CD14-positive monocyte (primary cell): ENCODE results near the gene MLN. TPM values are rescaled to one million over a fixed set of nuclear protein-coding genes. Genes with fewer than 3 reads are reported as not detected.

Source experiments
- DNase-seq, 3 donors: peaks; one replicate each; pipeline ENCODE4 v3.0.0-alpha.2; 2011 to 2022
- H2AFZ ChIP-seq: 2 replicates; pipeline ENCODE4 v1.6.0; 2012; ENCODE audit warnings: mild to moderate bottlenecking, low read depth, low read length, inconsistent platforms; ENCODE audit not compliant: insufficient read depth, poor library complexity, severe bottlenecking
- H3K27ac ChIP-seq, 2 donors: 1 replicate in 1 of 2; 2 replicates in 1 of 2; pipeline ENCODE4 v1.5.1; 2012 to 2013; ENCODE audit warnings: low read length in 2 of 2, control low read depth in 1 of 2, inconsistent platforms in 1 of 2, low read depth in 1 of 2, mild to moderate bottlenecking in 1 of 2
- H3K27me3 ChIP-seq, 2 donors: one replicate each; pipeline versions ENCODE4 v1.6.0 to v1.6.1; 2011 to 2013; ENCODE audit warnings: low read length in 2 of 2; ENCODE audit not compliant: control insufficient read depth in 2 of 2, insufficient read depth in 2 of 2
- H3K36me3 ChIP-seq, 2 donors: replicated peaks in 1 of 2; 1 replicate in 1 of 2; 2 replicates in 1 of 2; pipeline versions ENCODE4 v1.5.1 to v1.6.1; 2012 to 2013; ENCODE audit warnings: low read length in 2 of 2, control low read depth in 1 of 2, inconsistent platforms in 1 of 2, mild to moderate bottlenecking in 1 of 2; ENCODE audit not compliant: insufficient read depth in 2 of 2, control insufficient read depth in 1 of 2
- H3K4me1 ChIP-seq, 2 donors: 1 replicate in 1 of 2; 2 replicates in 1 of 2; pipeline versions ENCODE4 v1.5.1 to v1.6.1; 2012 to 2013; ENCODE audit warnings: low read length in 2 of 2, control low read depth in 1 of 2, inconsistent platforms in 1 of 2, mild to moderate bottlenecking in 1 of 2, moderate library complexity in 1 of 2; ENCODE audit not compliant: insufficient read depth in 2 of 2, control insufficient read depth in 1 of 2
- H3K4me2 ChIP-seq: replicated peaks from 2 replicates; pipeline ENCODE3; 2012; ENCODE audit warnings: low read length, moderate library complexity, mild to moderate bottlenecking; ENCODE audit not compliant: poor library complexity, severe bottlenecking; ENCODE audit errors: extremely low read depth
- H3K4me3 ChIP-seq, 3 experiments: fragments of 200-600 bp in 1 of 3; sonication (generic) in 1 of 3; replicated peaks in 1 of 3; 1 replicate in 2 of 3; 2 replicates in 1 of 3; pipeline ENCODE4 v1.5.1; 2011 to 2013; ENCODE audit warnings: low read length in 3 of 3, mild to moderate bottlenecking in 3 of 3, control low read depth in 2 of 3, low read depth in 2 of 3, inconsistent platforms in 1 of 3, moderate library complexity in 1 of 3
- H3K79me2 ChIP-seq: 2 replicates; pipeline ENCODE4 v1.6.0; 2012; ENCODE audit warnings: mild to moderate bottlenecking, control low read depth, inconsistent platforms, low read length, moderate library complexity; ENCODE audit not compliant: insufficient read depth
- H3K9ac ChIP-seq: 2 replicates; pipeline ENCODE4 v1.6.0; 2017; ENCODE audit warnings: low read length, mild to moderate bottlenecking; ENCODE audit not compliant: insufficient read depth, poor library complexity, severe bottlenecking
- H3K9me3 ChIP-seq, 2 donors: replicated peaks in 1 of 2; 1 replicate in 1 of 2; 2 replicates in 1 of 2; pipeline versions ENCODE4 v1.5.1 to v1.6.1; 2012 to 2013; ENCODE audit warnings: low read length in 2 of 2, control low read depth in 1 of 2; ENCODE audit not compliant: control insufficient read depth in 1 of 2, insufficient read depth in 1 of 2
- H4K20me1 ChIP-seq: 2 replicates; pipeline ENCODE4 v1.6.0; 2012; ENCODE audit warnings: mild to moderate bottlenecking, low read length, control low read depth, moderate library complexity; ENCODE audit not compliant: insufficient read depth
- H3K27ac Mint-ChIP-seq, 7 donors: one replicate each; pipeline ENCODE4 v1.8.0; 2020; ENCODE audit warnings: mild to moderate bottlenecking in 7 of 7, mixed read lengths in 7 of 7, moderate library complexity in 6 of 7, inconsistent platforms in 2 of 7
- H3K27me3 Mint-ChIP-seq, 3 donors: one replicate each; pipeline ENCODE4 v1.8.0; 2021 to 2022; ENCODE audit warnings: low read depth in 3 of 3, mild to moderate bottlenecking in 3 of 3, mixed read lengths in 3 of 3, moderate library complexity in 3 of 3, inconsistent platforms in 1 of 3
- H3K36me3 Mint-ChIP-seq, 2 donors: one replicate each; pipeline ENCODE4 v1.8.0; 2020; ENCODE audit warnings: mixed read lengths in 2 of 2, inconsistent platforms in 1 of 2, mild to moderate bottlenecking in 1 of 2
- H3K4me1 Mint-ChIP-seq: one replicate; pipeline ENCODE4 v1.8.0; 2020; ENCODE audit warnings: mild to moderate bottlenecking, mixed read lengths
- H3K4me3 Mint-ChIP-seq, 2 donors: one replicate each; pipeline ENCODE4 v1.8.0; 2020; ENCODE audit warnings: mild to moderate bottlenecking in 2 of 2, mixed read lengths in 2 of 2, moderate library complexity in 1 of 2
- H3K9me3 Mint-ChIP-seq, 7 donors: one replicate each; pipeline ENCODE4 v1.8.0; 2020 to 2022; ENCODE audit warnings: mixed read lengths in 7 of 7, mild to moderate bottlenecking in 6 of 7, moderate library complexity in 6 of 7, inconsistent platforms in 2 of 7
- WGBS: methylation state at CpG from one replicate; pipeline ENCODE4 v1.1.5; 2013; ENCODE audit warnings: missing lambda C conversion rate; ENCODE audit not compliant: insufficient coverage; 5-methylcytosine and 5-hydroxymethylcytosine counted together
- intact Hi-C, 2 donors: fragments of 100-400 bp; cut with micrococcal nuclease; formaldehyde crosslinking; loops; one replicate each; pipeline versions ENCODE4 v1.15.0 to v1.15.1; 2023
- polyA plus RNA-seq, 3 donors: library from polyadenylated mRNA; depleted of rRNA in 1 of 3; unstranded in 2 of 3; stranded (reverse) in 1 of 3; fragments of 300-500 nt in 2 of 3; fragments of >200 nt in 1 of 3; fragmentation: Illumina TruSeq in 2 of 3; gene quantifications; 1 replicate in 2 of 3; 2 replicates in 1 of 3; pipeline ENCODE4 v1.2.3, GENCODE V29; 2012 to 2021
- TF ChIP-seq, protein P1 (sequence below): fragments of 200-600 bp; IDR thresholded peaks from one replicate; pipeline ENCODE4 v1.8.0; 2022; ENCODE audit warnings: antibody characterized with exemption, mild to moderate bottlenecking

Gene MLN
- polyA plus RNA-seq, 3 donors = not detected

DNA sequence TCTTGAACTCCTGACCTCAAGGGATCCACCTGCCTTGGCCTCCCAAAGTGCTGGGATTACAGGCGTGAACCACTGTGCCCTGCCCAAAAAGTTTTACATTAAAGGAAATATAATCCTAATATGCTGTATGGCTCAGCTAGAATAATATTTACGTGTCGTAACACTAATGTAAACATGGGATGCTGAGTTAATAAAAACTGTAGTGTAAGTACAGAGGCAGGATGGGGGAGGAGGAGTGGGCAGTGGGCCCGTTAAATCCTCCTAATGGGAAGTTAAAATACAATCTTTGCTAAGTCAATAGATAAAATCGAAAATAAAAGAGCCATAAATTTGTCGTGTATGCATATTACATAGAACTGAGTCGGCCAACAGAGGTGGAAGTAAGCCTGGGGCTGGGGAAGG, 45.0 kb downstream of the MLN start:
- no peak overlapping the region for H3K4me3 Mint-ChIP-seq
- Histone ChIP-seq H3K9ac (no peak overlapping the region), H3K27me3 (no peaks in the 10 kb centered on the region), H2AFZ (no peak overlapping the region), H3K36me3 (no peaks in the 10 kb centered on the region), H3K79me2 (no peaks in the 10 kb centered on the region), H3K4me1 (no peaks in the 10 kb centered on the region), H4K20me1 (no peaks in the 10 kb centered on the region), H3K4me3 (no peak overlapping the region), H3K27ac (no peak overlapping the region), H3K9me3 (no peaks in the 10 kb centered on the region), H3K4me2 (no peak overlapping the region)
- no peaks in the 10 kb centered on the region for H3K36me3 Mint-ChIP-seq
- no peaks in the 10 kb centered on the region for H3K4me1 Mint-ChIP-seq
- peaks cover 0 to 4% (median 2%) of the 10 kb centered on the region in 3 donors for H3K27me3 Mint-ChIP-seq
- intact Hi-C loops = no loop called here
- no peaks in the 10 kb centered on the region for H3K9me3 Mint-ChIP-seq
- TF ChIP-seq, protein P1, sequence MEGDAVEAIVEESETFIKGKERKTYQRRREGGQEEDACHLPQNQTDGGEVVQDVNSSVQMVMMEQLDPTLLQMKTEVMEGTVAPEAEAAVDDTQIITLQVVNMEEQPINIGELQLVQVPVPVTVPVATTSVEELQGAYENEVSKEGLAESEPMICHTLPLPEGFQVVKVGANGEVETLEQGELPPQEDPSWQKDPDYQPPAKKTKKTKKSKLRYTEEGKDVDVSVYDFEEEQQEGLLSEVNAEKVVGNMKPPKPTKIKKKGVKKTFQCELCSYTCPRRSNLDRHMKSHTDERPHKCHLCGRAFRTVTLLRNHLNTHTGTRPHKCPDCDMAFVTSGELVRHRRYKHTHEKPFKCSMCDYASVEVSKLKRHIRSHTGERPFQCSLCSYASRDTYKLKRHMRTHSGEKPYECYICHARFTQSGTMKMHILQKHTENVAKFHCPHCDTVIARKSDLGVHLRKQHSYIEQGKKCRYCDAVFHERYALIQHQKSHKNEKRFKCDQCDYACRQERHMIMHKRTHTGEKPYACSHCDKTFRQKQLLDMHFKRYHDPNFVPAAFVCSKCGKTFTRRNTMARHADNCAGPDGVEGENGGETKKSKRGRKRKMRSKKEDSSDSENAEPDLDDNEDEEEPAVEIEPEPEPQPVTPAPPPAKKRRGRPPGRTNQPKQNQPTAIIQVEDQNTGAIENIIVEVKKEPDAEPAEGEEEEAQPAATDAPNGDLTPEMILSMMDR = no peak
- no peak overlapping the region for H3K27ac Mint-ChIP-seq
- WGBS = no CpG with 5 or more reads among the region's 7 CpGs
- no peak for DNase-seq

DNA sequence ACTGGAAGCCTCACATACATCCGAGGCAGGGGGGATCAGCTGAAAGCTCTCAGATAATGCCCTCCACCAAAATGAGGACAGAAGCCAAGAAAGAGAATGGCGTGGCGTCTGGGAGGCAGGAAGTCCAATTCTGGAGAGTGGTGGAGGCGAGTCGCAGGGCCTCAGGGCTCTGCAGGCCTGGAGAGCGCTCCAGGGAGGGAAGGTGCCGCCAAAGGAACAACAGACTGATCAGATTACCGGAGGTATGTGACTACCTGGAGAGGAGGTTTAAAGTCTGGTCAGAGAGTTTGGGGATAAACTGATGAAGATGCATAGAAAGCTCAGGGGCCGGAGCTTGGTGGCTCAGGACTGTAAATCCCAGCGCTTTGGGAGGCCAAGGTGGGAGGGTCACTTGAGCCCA, 45.9 kb downstream of the MLN start:
- intact Hi-C loops = no loop called here
- WGBS = 92% methylated on average over 9 of the region's 10 CpGs

More for the DNA sequence above, 45.9 kb downstream of the MLN start:
- H3K9ac ChIP-seq = no peak overlapping the region
- no peaks in the 10 kb centered on the region for H3K79me2 ChIP-seq
- no peak for DNase-seq
- no peaks in the 10 kb centered on the region for H4K20me1 ChIP-seq
- TF ChIP-seq, protein P1 = no peak
- no peak overlapping the region for H2AFZ ChIP-seq
- no peaks in the 10 kb centered on the region for H3K36me3 ChIP-seq
- no peak overlapping the region for H3K4me2 ChIP-seq
- no peaks in the 10 kb centered on the region for H3K4me1 ChIP-seq
- Mint-ChIP-seq H3K4me3 (no peak overlapping the region), H3K27ac (no peak overlapping the region), H3K27me3 (peaks cover 0 to 4% (median 2%) of the 10 kb centered on the region in 3 donors), H3K36me3 (no peaks in the 10 kb centered on the region), H3K4me1 (no peaks in the 10 kb centered on the region), H3K9me3 (no peaks in the 10 kb centered on the region)
- no peak overlapping the region for H3K27ac ChIP-seq
- H3K4me3 ChIP-seq = no peak overlapping the region
- H3K27me3 ChIP-seq = no peaks in the 10 kb centered on the region
- no peaks in the 10 kb centered on the region for H3K9me3 ChIP-seq
